Measurements from ENCODE around the gene COG7.
A peak's percentile ranks its signal among the peaks of the same experiment; 100 is the strongest.
"Not testable (repeated sequence)": the region's sequence is repeated elsewhere in the genome, so short reads cannot be mapped to it uniquely, and the experiment has no call there.

COG7 gene

GRCh38 chr16:23464196-23464595 is 11.2 kb upstream of the COG7 start:
- H3K27ac ChIP-seq (ENCODE audit: low read depth, low read length): no peak overlapping the region
- H3K36me3 ChIP-seq (ENCODE audit: control insufficient read depth, insufficient read depth, low read length): peaks cover 16% of the 10 kb centered on the region
- no peaks in the 10 kb centered on the region for H3K27me3 ChIP-seq (ENCODE audit: control insufficient read depth, insufficient read depth, low read length)
- H3K4me1 ChIP-seq (ENCODE audit: control insufficient read depth, insufficient read depth, low read length): peaks cover 4% of the 10 kb centered on the region
- no peak overlapping the region for H3K9ac ChIP-seq (ENCODE audit: low read length)
- H3K4me3 ChIP-seq (ENCODE audit: low read length): no peak overlapping the region

GRCh38 chr16:23462994-23463393 is 10.0 kb upstream of the COG7 start:
- H3K9ac ChIP-seq (ENCODE audit: low read length); H3K4me3 ChIP-seq (ENCODE audit: low read length); H3K4me1 ChIP-seq (ENCODE audit: control insufficient read depth, insufficient read depth, low read length); H3K27me3 ChIP-seq (ENCODE audit: control insufficient read depth, insufficient read depth, low read length): not testable (repeated sequence)
- peaks cover 10% of the 10 kb centered on the region for H3K36me3 ChIP-seq (ENCODE audit: control insufficient read depth, insufficient read depth, low read length)
- H3K27ac ChIP-seq (ENCODE audit: low read depth, low read length): peak overlapping the region; percentile 13

GRCh38 chr16:23453338-23454052 is 506 bp upstream of the COG7 start:
- H3K4me3 ChIP-seq (ENCODE audit: low read length): peak overlapping the region; percentile 91
- no peak overlapping the region for H3K27ac ChIP-seq (ENCODE audit: low read depth, low read length)
- H3K9ac ChIP-seq (ENCODE audit: low read length): no peak overlapping the region
- H3K4me1 ChIP-seq (ENCODE audit: control insufficient read depth, insufficient read depth, low read length): peaks cover 2% of the 10 kb centered on the region
- H3K36me3 ChIP-seq (ENCODE audit: control insufficient read depth, insufficient read depth, low read length): no peaks in the 10 kb centered on the region
- H3K27me3 ChIP-seq (ENCODE audit: control insufficient read depth, insufficient read depth, low read length): no peaks in the 10 kb centered on the region

- no peaks in the 10 kb centered on the region for H3K36me3 ChIP-seq (ENCODE audit: control insufficient read depth, insufficient read depth, low read length)
- H3K4me3 ChIP-seq (ENCODE audit: low read length): peak overlapping the region; percentile 91
- no peaks in the 10 kb centered on the region for H3K27me3 ChIP-seq (ENCODE audit: control insufficient read depth, insufficient read depth, low read length)
- H3K9ac ChIP-seq (ENCODE audit: low read length): peak overlapping the region; percentile 47
- H3K27ac ChIP-seq (ENCODE audit: low read depth, low read length): peak overlapping the region; percentile 83
- H3K4me1 ChIP-seq (ENCODE audit: control insufficient read depth, insufficient read depth, low read length): peaks cover 2% of the 10 kb centered on the region
Observed at GRCh38 chr16:23452221-23452571, 793 bp downstream of the COG7 start.

- Histone ChIP-seq H3K4me3 (ENCODE audit: low read length) (no peak overlapping the region), H3K36me3 (ENCODE audit: control insufficient read depth, insufficient read depth, low read length) (peaks cover 8% of the 10 kb centered on the region), H3K27me3 (ENCODE audit: control insufficient read depth, insufficient read depth, low read length) (no peaks in the 10 kb centered on the region), H3K4me1 (ENCODE audit: control insufficient read depth, insufficient read depth, low read length) (peaks cover 2% of the 10 kb centered on the region), H3K27ac (ENCODE audit: low read depth, low read length) (no peak overlapping the region), H3K9ac (ENCODE audit: low read length) (no peak overlapping the region)
Observed at GRCh38 chr16:23448392-23448791, 4.6 kb downstream of the COG7 start.

- H3K4me1 ChIP-seq (ENCODE audit: control insufficient read depth, insufficient read depth, low read length); H3K27me3 ChIP-seq (ENCODE audit: control insufficient read depth, insufficient read depth, low read length); H3K4me3 ChIP-seq (ENCODE audit: low read length); H3K9ac ChIP-seq (ENCODE audit: low read length); H3K27ac ChIP-seq (ENCODE audit: low read depth, low read length): not testable (repeated sequence)
- peaks cover 15% of the 10 kb centered on the region for H3K36me3 ChIP-seq (ENCODE audit: control insufficient read depth, insufficient read depth, low read length)
Observed at GRCh38 chr16:23437542-23437941, 15.4 kb downstream of the COG7 start.

- no peak overlapping the region for H3K9ac ChIP-seq (ENCODE audit: low read length)
- H3K4me3 ChIP-seq (ENCODE audit: low read length): no peak overlapping the region
- H3K27ac ChIP-seq (ENCODE audit: low read depth, low read length): no peak overlapping the region
- H3K27me3 ChIP-seq (ENCODE audit: control insufficient read depth, insufficient read depth, low read length): no peaks in the 10 kb centered on the region
- H3K4me1 ChIP-seq (ENCODE audit: control insufficient read depth, insufficient read depth, low read length): no peaks in the 10 kb centered on the region
- peaks cover 17% of the 10 kb centered on the region for H3K36me3 ChIP-seq (ENCODE audit: control insufficient read depth, insufficient read depth, low read length)
Observed at GRCh38 chr16:23436951-23437350, 16.0 kb downstream of the COG7 start.

GRCh38 chr16:23435500-23435899 is 17.5 kb downstream of the COG7 start:
- Histone ChIP-seq H3K27ac (ENCODE audit: low read depth, low read length) (no peak overlapping the region), H3K9ac (ENCODE audit: low read length) (no peak overlapping the region), H3K4me1 (ENCODE audit: control insufficient read depth, insufficient read depth, low read length) (no peaks in the 10 kb centered on the region), H3K27me3 (ENCODE audit: control insufficient read depth, insufficient read depth, low read length) (no peaks in the 10 kb centered on the region), H3K36me3 (ENCODE audit: control insufficient read depth, insufficient read depth, low read length) (peaks cover 17% of the 10 kb centered on the region), H3K4me3 (ENCODE audit: low read length) (no peak overlapping the region)

GRCh38 chr16:23434380-23434779 is 18.6 kb downstream of the COG7 start:
- H3K36me3 ChIP-seq (ENCODE audit: control insufficient read depth, insufficient read depth, low read length): peaks cover 17% of the 10 kb centered on the region
- no peaks in the 10 kb centered on the region for H3K27me3 ChIP-seq (ENCODE audit: control insufficient read depth, insufficient read depth, low read length)
- H3K9ac ChIP-seq (ENCODE audit: low read length): no peak overlapping the region
- H3K4me3 ChIP-seq (ENCODE audit: low read length): no peak overlapping the region
- no peaks in the 10 kb centered on the region for H3K4me1 ChIP-seq (ENCODE audit: control insufficient read depth, insufficient read depth, low read length)
- H3K27ac ChIP-seq (ENCODE audit: low read depth, low read length): no peak overlapping the region

GRCh38 chr16:23433261-23433920 is 19.6 kb downstream of the COG7 start:
- H3K27me3 ChIP-seq (ENCODE audit: control insufficient read depth, insufficient read depth, low read length): no peaks in the 10 kb centered on the region
- H3K4me3 ChIP-seq (ENCODE audit: low read length): no peak overlapping the region
- H3K4me1 ChIP-seq (ENCODE audit: control insufficient read depth, insufficient read depth, low read length): no peaks in the 10 kb centered on the region
- H3K36me3 ChIP-seq (ENCODE audit: control insufficient read depth, insufficient read depth, low read length): peaks cover 18% of the 10 kb centered on the region
- H3K27ac ChIP-seq (ENCODE audit: low read depth, low read length): no peak overlapping the region
- H3K9ac ChIP-seq (ENCODE audit: low read length): no peak overlapping the region

- Histone ChIP-seq H3K36me3 (ENCODE audit: control insufficient read depth, insufficient read depth, low read length) (peaks cover 17% of the 10 kb centered on the region), H3K27ac (ENCODE audit: low read depth, low read length) (no peak overlapping the region), H3K4me1 (ENCODE audit: control insufficient read depth, insufficient read depth, low read length) (no peaks in the 10 kb centered on the region), H3K4me3 (ENCODE audit: low read length) (no peak overlapping the region), H3K9ac (ENCODE audit: low read length) (no peak overlapping the region), H3K27me3 (ENCODE audit: control insufficient read depth, insufficient read depth, low read length) (no peaks in the 10 kb centered on the region)
Observed at GRCh38 chr16:23432176-23433128, 20.5 kb downstream of the COG7 start.

- Histone ChIP-seq H3K36me3 (ENCODE audit: control insufficient read depth, insufficient read depth, low read length) (peaks cover 12% of the 10 kb centered on the region), H3K4me1 (ENCODE audit: control insufficient read depth, insufficient read depth, low read length) (peaks cover 10% of the 10 kb centered on the region)
Observed at GRCh38 chr16:23428351-23428750, 24.6 kb downstream of the COG7 start.

More at GRCh38 chr16:23428351-23428750, 24.6 kb downstream of the COG7 start:
- Histone ChIP-seq H3K9ac (ENCODE audit: low read length) (no peak overlapping the region), H3K27ac (ENCODE audit: low read depth, low read length) (no peak overlapping the region), H3K4me3 (ENCODE audit: low read length) (no peak overlapping the region), H3K27me3 (ENCODE audit: control insufficient read depth, insufficient read depth, low read length) (no peaks in the 10 kb centered on the region)
